ENCODE results near the gene SLFN11. TPM values are rescaled to one million over a fixed set of nuclear protein-coding genes. Genes with fewer than 3 reads are reported as not detected.

SLFN11 gene
- total RNA-seq, 1 experiment from 2014 or later, result 7.5 TPM

DNA sequence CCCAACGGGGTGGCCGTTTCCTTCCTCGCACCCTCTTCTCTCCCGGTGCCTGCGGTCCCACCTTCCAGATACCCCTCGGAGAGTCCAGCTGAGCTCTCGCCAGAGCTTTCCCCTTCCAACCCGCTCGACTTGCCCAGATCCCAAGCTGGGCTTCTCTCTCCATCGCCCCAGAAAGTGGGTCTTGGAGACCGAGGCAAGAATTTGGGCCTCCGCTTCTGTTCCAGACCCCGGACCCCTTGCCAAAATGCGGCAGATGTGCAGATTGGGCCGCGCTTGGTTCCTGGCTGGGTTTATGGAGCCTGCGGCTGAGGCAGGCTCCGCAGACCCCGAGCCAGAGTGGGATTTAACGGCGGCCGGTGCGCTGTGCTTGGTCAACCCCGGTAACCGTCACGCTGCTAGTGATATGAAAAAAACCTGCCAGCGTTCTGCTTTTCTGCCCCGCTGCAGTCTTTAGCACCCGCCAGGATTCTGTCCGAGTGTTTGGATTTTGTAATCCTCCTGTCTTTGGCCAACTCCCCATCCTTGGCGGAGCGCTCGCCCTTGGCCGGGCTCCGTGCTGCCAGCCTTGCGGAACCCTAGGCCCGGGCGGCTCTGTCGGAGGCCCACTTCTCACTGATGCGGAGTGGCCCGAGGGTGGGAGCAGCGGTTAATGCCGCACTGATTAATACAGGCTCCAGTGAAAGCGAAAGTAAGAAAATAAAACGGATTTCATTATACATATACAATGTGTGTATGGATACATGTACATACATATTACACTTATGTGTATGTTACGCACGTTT is 754 bp upstream of the SLFN11 start:
- Histone ChIP-seq H3K36me3 (ENCODE audit: low read depth, low read length) (no peaks in the 10 kb centered on the region), H3K4me2 (ENCODE audit: low read length) (peak overlapping the region; percentile 91), H3K9me2 (replicated peaks; ENCODE audit: low read length) (no peaks in the 10 kb centered on the region), H4K20me1 (ENCODE audit: low read length) (no peaks in the 10 kb centered on the region), H3K9ac (ENCODE audit: low read length) (peak overlapping the region; percentile 72), H3K9me3 (ENCODE audit: low read length) (no peaks in the 10 kb centered on the region), H3F3A (ENCODE audit: low read length, unreplicated experiment) (no peaks in the 10 kb centered on the region), H3K4me1 (ENCODE audit: insufficient read depth, low read length) (no peaks in the 10 kb centered on the region), H3K27me3 (ENCODE audit: low read length) (no peaks in the 10 kb centered on the region), H3K4me3 (ENCODE audit: low read length) (peak overlapping the region; percentile 78), H3K79me2 (ENCODE audit: low read length) (no peaks in the 10 kb centered on the region), H2AFZ (ENCODE audit: low read length) (peak overlapping the region; percentile 87), H3K27ac (ENCODE audit: low read length) (peak overlapping the region; percentile 9; the same call in 1 of the 2 replicates)
- DNase-seq, result peak; percentile 34
- ATAC-seq, result peak; percentile 53
- ChIA-PET POLR2A (ENCODE audit: unreplicated experiment) (no interaction called here), CTCF (interaction anchor here (0.6 kb wide), 1 partner anchor 117 kb away, joined by 3 read pairs; no protein-coding TSS in a partner anchor)
- TF ChIP-seq EZH2 (IDR thresholded peaks at IDR 0.05; ENCODE audit: low read length, unreplicated experiment), result no peak
- BruUV-seq (replicated peaks), result TSS peak; percentile 96
- intact Hi-C loops (cut with micrococcal nuclease), result loop anchor here (5.0 to 10.0 kb wide), 2 partner anchors 88 to 119 kb away; no protein-coding TSS in a partner anchor

DNA sequence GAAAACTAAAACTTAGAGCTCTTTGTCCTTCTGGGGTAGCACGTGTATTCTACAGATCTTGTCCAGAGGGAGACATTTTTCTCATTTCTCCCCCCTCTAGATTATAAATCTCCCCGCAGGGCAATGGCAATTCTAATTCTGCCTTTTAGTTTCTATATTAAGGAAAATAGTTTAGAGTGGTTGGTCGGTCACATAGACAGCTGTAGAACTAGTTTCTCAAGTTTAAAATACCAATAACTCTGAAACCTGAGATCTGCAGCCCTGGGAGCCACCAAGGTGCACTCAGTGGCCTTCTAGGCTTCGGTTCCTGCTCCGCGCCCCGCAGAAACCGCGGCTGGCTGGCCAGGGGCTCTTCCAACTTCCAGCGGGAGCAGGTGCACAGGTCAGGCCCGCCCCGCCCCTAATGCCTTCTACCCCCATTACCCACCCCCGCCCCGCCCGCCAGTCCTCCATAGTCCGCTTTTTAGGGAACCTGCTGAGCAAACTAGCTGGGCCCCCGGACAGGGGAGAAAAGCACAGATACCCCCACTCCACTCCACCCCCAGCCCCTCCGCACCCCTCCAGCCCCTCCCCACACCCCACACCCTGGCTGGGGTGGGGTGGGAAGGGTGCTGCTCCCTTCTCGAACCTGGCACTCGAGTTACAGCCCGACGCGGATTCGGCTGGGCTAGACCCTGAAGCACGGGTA is 431 bp downstream of the SLFN11 start:
- peak; percentile 21 for ATAC-seq
- no peaks in the 10 kb centered on the region for H3K27me3 ChIP-seq (ENCODE audit: low read length)

DNA sequence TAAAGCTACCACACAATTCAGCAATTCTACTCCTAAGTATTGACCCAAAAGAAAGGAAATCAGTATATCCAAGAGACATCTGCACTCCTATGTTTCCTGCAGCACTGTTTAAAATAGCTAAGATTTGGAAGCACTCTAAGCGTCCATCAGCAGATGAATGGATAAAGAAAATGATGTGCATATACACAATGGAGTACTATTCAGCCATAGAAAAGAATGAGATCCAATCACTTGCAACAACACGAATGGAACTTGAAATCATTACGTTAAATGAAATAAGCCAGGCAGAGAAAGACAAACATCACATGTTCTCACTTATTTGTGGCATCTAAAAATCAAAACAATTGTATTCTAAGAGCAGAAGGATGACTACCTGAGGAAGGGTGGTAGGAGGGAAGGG is 1.5 kb downstream of the SLFN11 start:
- ChIA-PET POLR2A (ENCODE audit: unreplicated experiment) (no interaction called here), CTCF (no interaction called here)
- Histone ChIP-seq H3K4me3 (ENCODE audit: low read length) (no peak overlapping the region), H3K4me2 (ENCODE audit: low read length) (no peak overlapping the region), H3K36me3 (ENCODE audit: low read depth, low read length) (no peaks in the 10 kb centered on the region), H3K4me1 (ENCODE audit: insufficient read depth, low read length) (no peaks in the 10 kb centered on the region), H3K27me3 (ENCODE audit: low read length) (no peaks in the 10 kb centered on the region), H4K20me1 (ENCODE audit: low read length) (no peaks in the 10 kb centered on the region), H3K9me2 (replicated peaks; ENCODE audit: low read length) (no peaks in the 10 kb centered on the region), H3K79me2 (ENCODE audit: low read length) (no peaks in the 10 kb centered on the region), H3K27ac (ENCODE audit: low read length) (no peak overlapping the region), H2AFZ (ENCODE audit: low read length) (no peak overlapping the region), H3K9me3 (ENCODE audit: low read length) (no peaks in the 10 kb centered on the region), H3K9ac (ENCODE audit: low read length) (no peak overlapping the region), H3F3A (ENCODE audit: low read length, unreplicated experiment) (no peaks in the 10 kb centered on the region)
- BruUV-seq (replicated peaks), result no TSS peak
- intact Hi-C loops (cut with micrococcal nuclease), result loop anchor here (5.0 to 10.0 kb wide), 2 partner anchors 90 to 117 kb away; no protein-coding TSS in a partner anchor
- DNase-seq (no peak), ATAC-seq (no peak)
- TF ChIP-seq EZH2 (IDR thresholded peaks at IDR 0.05; ENCODE audit: low read length, unreplicated experiment) (no peak), EZH2phosphoT487 (IDR thresholded peaks at IDR 0.05; ENCODE audit: borderline replicate concordance, low read length) (no peak)
- TF ChIP-seq, protein P1, sequence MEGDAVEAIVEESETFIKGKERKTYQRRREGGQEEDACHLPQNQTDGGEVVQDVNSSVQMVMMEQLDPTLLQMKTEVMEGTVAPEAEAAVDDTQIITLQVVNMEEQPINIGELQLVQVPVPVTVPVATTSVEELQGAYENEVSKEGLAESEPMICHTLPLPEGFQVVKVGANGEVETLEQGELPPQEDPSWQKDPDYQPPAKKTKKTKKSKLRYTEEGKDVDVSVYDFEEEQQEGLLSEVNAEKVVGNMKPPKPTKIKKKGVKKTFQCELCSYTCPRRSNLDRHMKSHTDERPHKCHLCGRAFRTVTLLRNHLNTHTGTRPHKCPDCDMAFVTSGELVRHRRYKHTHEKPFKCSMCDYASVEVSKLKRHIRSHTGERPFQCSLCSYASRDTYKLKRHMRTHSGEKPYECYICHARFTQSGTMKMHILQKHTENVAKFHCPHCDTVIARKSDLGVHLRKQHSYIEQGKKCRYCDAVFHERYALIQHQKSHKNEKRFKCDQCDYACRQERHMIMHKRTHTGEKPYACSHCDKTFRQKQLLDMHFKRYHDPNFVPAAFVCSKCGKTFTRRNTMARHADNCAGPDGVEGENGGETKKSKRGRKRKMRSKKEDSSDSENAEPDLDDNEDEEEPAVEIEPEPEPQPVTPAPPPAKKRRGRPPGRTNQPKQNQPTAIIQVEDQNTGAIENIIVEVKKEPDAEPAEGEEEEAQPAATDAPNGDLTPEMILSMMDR (conservative IDR thresholded peaks at IDR 0.05; ENCODE audit: low read depth, low read length), result no peak

More for the DNA sequence above, 431 bp downstream of the SLFN11 start:
- Histone ChIP-seq H2AFZ (ENCODE audit: low read length) (peak overlapping the region; percentile 87), H3K9me2 (replicated peaks; ENCODE audit: low read length) (no peaks in the 10 kb centered on the region), H3K4me1 (ENCODE audit: insufficient read depth, low read length) (no peaks in the 10 kb centered on the region), H4K20me1 (ENCODE audit: low read length) (no peaks in the 10 kb centered on the region), H3K9ac (ENCODE audit: low read length) (peak overlapping the region; percentile 72), H3K36me3 (ENCODE audit: low read depth, low read length) (no peaks in the 10 kb centered on the region), H3K79me2 (ENCODE audit: low read length) (no peaks in the 10 kb centered on the region), H3K27ac (ENCODE audit: low read length) (no peak overlapping the region), H3K4me3 (ENCODE audit: low read length) (peak overlapping the region; percentile 78), H3K4me2 (ENCODE audit: low read length) (peak overlapping the region; percentile 91), H3F3A (ENCODE audit: low read length, unreplicated experiment) (no peaks in the 10 kb centered on the region), H3K9me3 (ENCODE audit: low read length) (no peaks in the 10 kb centered on the region)
- TF ChIP-seq EZH2phosphoT487 (IDR thresholded peaks at IDR 0.05; ENCODE audit: borderline replicate concordance, low read length), result no peak
- TF ChIP-seq, protein P1 (conservative IDR thresholded peaks at IDR 0.05; ENCODE audit: low read depth, low read length), result no peak
- POLR2A ChIA-PET (ENCODE audit: unreplicated experiment), result no interaction called here
- intact Hi-C loops (cut with micrococcal nuclease), result loop anchor here (5.0 to 10.0 kb wide), 2 partner anchors 89 to 118 kb away; no protein-coding TSS in a partner anchor
- peak; percentile 55 for DNase-seq
- BruUV-seq (replicated peaks), result TSS peak; percentile 57
- CTCF ChIA-PET, result interaction anchor here (0.6 kb wide), 1 partner anchor 126 kb away, joined by 5 read pairs; no protein-coding TSS in a partner anchor
